Endodermal cell (in vitro differentiated cells): Measurements from ENCODE around the gene TAF9. TPM values are rescaled to one million over a fixed set of nuclear protein-coding genes. Genes with fewer than 3 reads are reported as not detected.

Experiments
- DNase-seq: peaks from one replicate; pipeline ENCODE4 v3.0.0-alpha.2; 2017
- H3K27ac ChIP-seq: 2 replicates; pipeline ENCODE4 v1.5.1; 2013; ENCODE audit warnings: mild to moderate bottlenecking, low read depth, low read length, moderate library complexity
- H3K27me3 ChIP-seq: 2 replicates; pipeline ENCODE4 v1.6.1; 2013; ENCODE audit warnings: mild to moderate bottlenecking, low read length, moderate library complexity; ENCODE audit not compliant: insufficient read depth, control insufficient read depth, poor library complexity, severe bottlenecking
- H3K36me3 ChIP-seq: 2 replicates; pipeline ENCODE4 v1.7.0; 2013; ENCODE audit warnings: mild to moderate bottlenecking, low read length, moderate library complexity; ENCODE audit not compliant: control insufficient read depth, insufficient read depth
- H3K4me1 ChIP-seq: one replicate; pipeline ENCODE4 v1.7.0; 2013; ENCODE audit warnings: low read length; ENCODE audit not compliant: control insufficient read depth, insufficient read depth
- H3K4me3 ChIP-seq: 2 replicates; pipeline ENCODE4 v1.5.1; 2013; ENCODE audit warnings: mild to moderate bottlenecking, low read length, moderate library complexity
- H3K9ac ChIP-seq: 2 replicates; pipeline ENCODE4 v1.6.1; 2013; ENCODE audit warnings: mild to moderate bottlenecking, low read length, moderate library complexity; ENCODE audit not compliant: poor library complexity, severe bottlenecking; ENCODE audit errors: extremely low read depth
- H3K9me3 ChIP-seq: 2 replicates; pipeline ENCODE4 v1.6.1; 2013; ENCODE audit warnings: mild to moderate bottlenecking, low read length, moderate library complexity; ENCODE audit not compliant: control insufficient read depth
- H3K27ac Mint-ChIP-seq: 2 replicates; pipeline ENCODE4 v1.8.0; 2020; ENCODE audit warnings: mixed read lengths
- H3K27me3 Mint-ChIP-seq: 2 replicates; pipeline ENCODE4 v1.8.0; 2021; ENCODE audit warnings: mild to moderate bottlenecking, mixed read lengths; ENCODE audit not compliant: insufficient read depth
- H3K36me3 Mint-ChIP-seq: 2 replicates; pipeline ENCODE4 v1.8.0; 2020; ENCODE audit warnings: low read depth, mixed read lengths
- H3K4me1 Mint-ChIP-seq: 2 replicates; pipeline ENCODE4 v1.8.0; 2020; ENCODE audit warnings: mixed read lengths
- H3K4me3 Mint-ChIP-seq: 2 replicates; pipeline ENCODE4 v1.8.0; 2020; ENCODE audit warnings: mild to moderate bottlenecking, moderate library complexity, mixed read lengths
- H3K9me3 Mint-ChIP-seq: 2 replicates; pipeline ENCODE4 v1.8.0; 2020; ENCODE audit warnings: mild to moderate bottlenecking, mixed read lengths
- CTCF ChIP-seq: fragments of 200-600 bp; sonication (generic); conservative IDR thresholded peaks from 2 replicates; pipeline ENCODE4 v1.5.0; 2021; ENCODE audit warnings: antibody characterized with exemption, mild to moderate bottlenecking
- WGBS, 2 experiments: methylation state at CpG; one replicate each; pipeline versions ENCODE4 v1.1.5 to v1.1.7; 2013; ENCODE audit warnings: missing lambda C conversion rate in 2 of 2, mixed read lengths in 1 of 2; ENCODE audit not compliant: insufficient coverage in 1 of 2, insufficient read length in 1 of 2; 5-methylcytosine and 5-hydroxymethylcytosine counted together
- long read RNA-seq, 4 experiments: library from polyadenylated mRNA in 2 of 4; library from RNA in 1 of 4; library from capped mRNA in 1 of 4; stranded (forward) in 3 of 4; unstranded in 1 of 4; transcript quantifications; one replicate each; pipeline ENCODE4 v2.0.0, GENCODE V29; 2020 to 2021; ENCODE audit warnings: inconsistent platforms in 1 of 4
- polyA plus RNA-seq, 2 experiments: library from polyadenylated mRNA; stranded (reverse); fragments of 50-300 nt; gene quantifications; one replicate each; pipeline ENCODE4 v1.2.3, GENCODE V29; 2013
- total RNA-seq, 2 donors: library from RNA; stranded (reverse); fragmentation: NEBNext Ultra II Directional in 1 of 2; extraction: Animal tissue kit (Norgen Biotek cat#: 25700) in 1 of 2; gene quantifications; 2 replicates in 1 of 2; 3 replicates in 1 of 2; pipeline ENCODE4 v1.2.1, GENCODE V29; 2021

The TAF9 gene
- total RNA-seq: 10 to 100 TPM; 69.5 to 74.3 TPM
- 72.4 TPM for polyA plus RNA-seq (2013, experiment 1 of 2)
- polyA plus RNA-seq (2013, experiment 2 of 2): 67.6 TPM
- long read RNA-seq, experiment 1, transcript TAF9-201 (3 exons, 1,283 nt): minor isoform, 17 of 40 reads
- long read RNA-seq, experiment 1, transcript TAF9-205 (2 exons, 1,331 nt): major isoform, 18 of 40 reads
- long read RNA-seq, experiment 1, partial matches to known transcripts: 2 of 40 reads
- long read RNA-seq, experiment 1, other reads (novel, unspliced or antisense): 0 of 40 reads
- long read RNA-seq, experiment 2, transcript TAF9-201 (3 exons, 1,283 nt): major isoform, 90 of 105 reads
- long read RNA-seq, experiment 2, partial matches to known transcripts: 1 of 105 reads
- long read RNA-seq, experiment 2, other reads (novel, unspliced or antisense): 5 of 105 reads
- long read RNA-seq, experiment 3, transcript TAF9-201 (3 exons, 1,283 nt): major isoform, 169 of 187 reads
- long read RNA-seq, experiment 3, transcript TAF9-205 (2 exons, 1,331 nt): minor isoform, 6 of 187 reads
- long read RNA-seq, experiment 3, partial matches to known transcripts: 0 of 187 reads
- long read RNA-seq, experiment 3, other reads (novel, unspliced or antisense): 4 of 187 reads
- long read RNA-seq, experiment 4, transcript TAF9-208 (3 exons, 582 nt): minor isoform, 11 of 383 reads
- long read RNA-seq, experiment 4, transcript TAF9-205 (2 exons, 1,331 nt): minor isoform, 11 of 383 reads
- long read RNA-seq, experiment 4, transcript TAF9-202 (3 exons, 1,461 nt): minor isoform, 11 of 383 reads
- long read RNA-seq, experiment 4, transcript TAF9-201 (3 exons, 1,283 nt): major isoform, 325 of 383 reads
- long read RNA-seq, experiment 4, partial matches to known transcripts: 3 of 383 reads
- long read RNA-seq, experiment 4, other reads (novel, unspliced or antisense): 16 of 383 reads

GRCh38 chr5:69369340-69370121, at the start of gene TAF9, which contains the start of the genes AK6 and RAD17:
TSS of gene TAF9 (minus strand) at chr5:69369520. CDS start at chr5:69365737, 3,783 bp downstream.
TSS of gene AK6 (minus strand) at chr5:69369520. CDS start at chr5:69369490, 30 bp downstream.
TSS of gene RAD17 (plus strand) at chr5:69369818. CDS start at chr5:69372209, 2,391 bp downstream.
- no peaks in the 10 kb centered on the region for H3K27me3 Mint-ChIP-seq
- peak within 1 kb of the TSS; percentile 87 for H3K4me3 Mint-ChIP-seq
- peak within 1 kb of the TSS; percentile 99 for H3K27ac Mint-ChIP-seq
- no peak for TF ChIP-seq CTCF
- Histone ChIP-seq H3K9ac (peak within 1 kb of the TSS; percentile 96), H3K27ac (peak within 1 kb of the TSS; percentile 100), H3K36me3 (peaks cover 28% of the 10 kb centered on the region), H3K4me3 (peak within 1 kb of the TSS; percentile 99), H3K4me1 (no peaks in the 10 kb centered on the region), H3K27me3 (no peaks in the 10 kb centered on the region), H3K9me3 (no peaks in the 10 kb centered on the region)
- 0% methylated on average over 19 to 66 of the region's 66 CpGs for WGBS, 2 experiments
- peaks cover 16% of the 10 kb centered on the region for H3K4me1 Mint-ChIP-seq
- DNase-seq: peak; percentile 97
- no peaks in the 10 kb centered on the region for H3K9me3 Mint-ChIP-seq
- H3K36me3 Mint-ChIP-seq: peaks cover 27% of the 10 kb centered on the region

GRCh38 chr5:69418554-69418953, 49.2 kb upstream of the TAF9 start:
- H3K9me3 ChIP-seq: peaks cover 17% of the 10 kb centered on the region
- H3K4me1 Mint-ChIP-seq: peaks cover 14% of the 10 kb centered on the region
- peaks cover 1% of the 10 kb centered on the region for H3K27me3 Mint-ChIP-seq
- H3K4me3 ChIP-seq: no peak overlapping the region
- H3K4me1 ChIP-seq: no peaks in the 10 kb centered on the region
- H3K27ac Mint-ChIP-seq: no peak overlapping the region
- no peak for TF ChIP-seq CTCF
- no peak overlapping the region for H3K27ac ChIP-seq
- peaks cover 26% of the 10 kb centered on the region for H3K9me3 Mint-ChIP-seq
- H3K4me3 Mint-ChIP-seq: no peak overlapping the region
- DNase-seq: no peak
- H3K36me3 ChIP-seq: peaks cover 40% of the 10 kb centered on the region
- H3K27me3 ChIP-seq: no peaks in the 10 kb centered on the region
- no peak overlapping the region for H3K9ac ChIP-seq
- peaks cover 49% of the 10 kb centered on the region for H3K36me3 Mint-ChIP-seq
- WGBS, 2 experiments: 100% methylated on average over 3 of the region's 3 CpGs; no CpG with 5 or more reads in 1 of the 2 experiments

GRCh38 chr5:69416699-69417098, 47.4 kb upstream of the TAF9 start:
- peak overlapping the region; percentile 81 for H3K4me3 ChIP-seq
- Mint-ChIP-seq H3K27me3 (peaks cover 1% of the 10 kb centered on the region), H3K36me3 (peaks cover 38% of the 10 kb centered on the region), H3K27ac (no peak overlapping the region), H3K4me3 (peak overlapping the region; percentile 89), H3K9me3 (peaks cover 9% of the 10 kb centered on the region), H3K4me1 (peaks cover 14% of the 10 kb centered on the region)
- peaks cover 37% of the 10 kb centered on the region for H3K36me3 ChIP-seq
- H3K9me3 ChIP-seq: peaks cover 9% of the 10 kb centered on the region
- H3K27ac ChIP-seq: no peak overlapping the region
- DNase-seq: no peak
- H3K27me3 ChIP-seq: no peaks in the 10 kb centered on the region
- no peak for TF ChIP-seq CTCF
- no peak overlapping the region for H3K9ac ChIP-seq
- H3K4me1 ChIP-seq: no peaks in the 10 kb centered on the region
